B cell (primary cell): ENCODE results near the gene KCND1.

Source experiments
- EZH2 ChIP-seq: IDR thresholded peaks from 2 replicates; pipeline ENCODE4 v1.6.1; 2012; ENCODE audit warnings: borderline replicate concordance, low read depth, mild to moderate bottlenecking, moderate library complexity, low read length; ENCODE audit not compliant: insufficient read depth, poor library complexity, severe bottlenecking
- TF ChIP-seq, protein P1 (sequence below): fragments of 200-600 bp; IDR thresholded peaks from one replicate; pipeline ENCODE4 v1.8.0; 2022; ENCODE audit warnings: antibody characterized with exemption, mild to moderate bottlenecking

DNA sequence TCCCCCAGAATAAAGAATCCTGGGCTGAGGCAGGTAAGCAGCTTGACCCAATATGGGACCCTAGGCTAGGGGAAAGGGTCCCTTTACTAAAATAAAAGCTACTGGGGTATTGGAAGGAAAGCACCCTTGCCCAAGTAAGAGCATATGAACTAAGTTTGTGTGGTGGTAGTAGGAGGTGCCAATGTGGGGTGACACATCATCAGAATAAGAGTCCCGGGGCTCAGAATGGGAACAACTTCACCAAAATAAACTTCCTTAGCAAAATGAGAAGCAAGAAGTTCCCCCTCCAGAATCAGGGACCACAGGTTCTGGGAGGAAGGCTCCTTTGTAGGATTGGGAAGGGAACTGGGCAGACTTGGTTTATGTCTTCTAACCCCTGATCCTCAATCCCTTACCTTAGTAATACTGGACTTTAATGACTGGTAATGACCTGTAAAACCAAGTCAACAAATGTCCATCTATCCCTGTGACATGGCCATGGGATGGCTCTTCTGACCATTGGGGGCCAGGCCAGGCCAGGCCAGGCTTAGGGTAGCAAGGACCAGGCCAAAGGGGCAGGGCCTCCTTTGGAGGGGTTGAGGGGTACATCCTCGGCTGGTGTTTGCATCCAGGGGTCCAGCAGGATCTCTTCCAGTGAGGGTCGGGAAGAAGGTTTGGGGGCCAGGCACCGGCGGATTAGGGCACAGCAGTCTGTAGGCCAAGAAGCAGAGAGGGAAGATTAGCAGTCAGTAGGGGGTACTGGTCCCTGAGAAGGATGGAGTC, 57.9 kb downstream of the KCND1 start:
- TF ChIP-seq, protein P1, sequence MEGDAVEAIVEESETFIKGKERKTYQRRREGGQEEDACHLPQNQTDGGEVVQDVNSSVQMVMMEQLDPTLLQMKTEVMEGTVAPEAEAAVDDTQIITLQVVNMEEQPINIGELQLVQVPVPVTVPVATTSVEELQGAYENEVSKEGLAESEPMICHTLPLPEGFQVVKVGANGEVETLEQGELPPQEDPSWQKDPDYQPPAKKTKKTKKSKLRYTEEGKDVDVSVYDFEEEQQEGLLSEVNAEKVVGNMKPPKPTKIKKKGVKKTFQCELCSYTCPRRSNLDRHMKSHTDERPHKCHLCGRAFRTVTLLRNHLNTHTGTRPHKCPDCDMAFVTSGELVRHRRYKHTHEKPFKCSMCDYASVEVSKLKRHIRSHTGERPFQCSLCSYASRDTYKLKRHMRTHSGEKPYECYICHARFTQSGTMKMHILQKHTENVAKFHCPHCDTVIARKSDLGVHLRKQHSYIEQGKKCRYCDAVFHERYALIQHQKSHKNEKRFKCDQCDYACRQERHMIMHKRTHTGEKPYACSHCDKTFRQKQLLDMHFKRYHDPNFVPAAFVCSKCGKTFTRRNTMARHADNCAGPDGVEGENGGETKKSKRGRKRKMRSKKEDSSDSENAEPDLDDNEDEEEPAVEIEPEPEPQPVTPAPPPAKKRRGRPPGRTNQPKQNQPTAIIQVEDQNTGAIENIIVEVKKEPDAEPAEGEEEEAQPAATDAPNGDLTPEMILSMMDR, result no peak
- TF ChIP-seq EZH2, result no peak
